Thymus (tissue), 14 donors: ENCODE measurements around the gene WDR26. TPM values are rescaled to one million over a fixed set of nuclear protein-coding genes. Genes with fewer than 3 reads are reported as not detected.
"Not testable (repeated sequence)": the region's sequence is repeated elsewhere in the genome, so short reads cannot be mapped to it uniquely, and the experiment has no call there.

Experiments used
- DNase-seq, 9 donors: peaks; one replicate each; pipeline ENCODE4 v3.0.0-alpha.2; 2013; ENCODE audit warnings: low spot score in 9 of 9, low read depth in 6 of 9, missing footprints in 1 of 9
- H3K27ac ChIP-seq, 2 donors: one replicate each; pipeline ENCODE4 v1.5.1; 2013; ENCODE audit warnings: control low read depth in 1 of 2, low read depth in 1 of 2, low read length in 1 of 2, mild to moderate bottlenecking in 1 of 2, moderate library complexity in 1 of 2
- H3K27me3 ChIP-seq, 2 donors: one replicate each; pipeline ENCODE4 v1.5.1; 2013; ENCODE audit warnings: low read length in 1 of 2; ENCODE audit not compliant: control insufficient read depth in 2 of 2, insufficient read depth in 1 of 2
- H3K36me3 ChIP-seq, 2 donors: one replicate each; pipeline ENCODE4 v1.5.1; 2013; ENCODE audit warnings: low read length in 1 of 2, mild to moderate bottlenecking in 1 of 2, moderate library complexity in 1 of 2; ENCODE audit not compliant: control insufficient read depth in 2 of 2, insufficient read depth in 2 of 2
- H3K4me1 ChIP-seq, 2 donors: one replicate each; pipeline ENCODE4 v1.5.1; 2013; ENCODE audit warnings: low read length in 2 of 2; ENCODE audit not compliant: control insufficient read depth in 2 of 2, insufficient read depth in 2 of 2
- H3K4me3 ChIP-seq, 2 donors: one replicate each; pipeline ENCODE4 v1.5.1; 2013; ENCODE audit warnings: low read length in 2 of 2, control low read depth in 1 of 2, mild to moderate bottlenecking in 1 of 2
- H3K9me3 ChIP-seq, 2 donors: one replicate each; pipeline ENCODE4 v1.5.1; 2013; ENCODE audit warnings: low read length in 1 of 2, mild to moderate bottlenecking in 1 of 2; ENCODE audit not compliant: control insufficient read depth in 2 of 2, insufficient read depth in 1 of 2
- WGBS: extraction: QIAGEN DNeasy Blood & Tissue Kit; methylation state at CpG from one replicate; pipeline ENCODE4 v1.1.7; 2013; 5-methylcytosine and 5-hydroxymethylcytosine counted together
- long read RNA-seq, 10 donors: transcript quantifications; one replicate each; lab custom pipeline, GENCODE V29; 2026
- polyA plus RNA-seq: library from polyadenylated mRNA; stranded (reverse); fragments of 200-250 nt; gene quantifications from one replicate; pipeline ENCODE4 v1.2.3, GENCODE V29; 2013
- total RNA-seq: library from RNA; stranded (reverse); fragments of 120-200 nt; gene quantifications from one replicate; pipeline ENCODE4 v1.2.4, GENCODE V29; 2013
- donor health status: healthy.

WDR26 gene
- total RNA-seq, result 25.6 TPM
- polyA plus RNA-seq, result 62.3 TPM
- long read RNA-seq, donor 1, result 0 reads
- long read RNA-seq, donor 2, full-length matches to known transcripts, result 5 of 16 reads
- long read RNA-seq, donor 2, partial matches to known transcripts, result 6 of 16 reads
- long read RNA-seq, donor 2, other reads (novel, unspliced or antisense), result 5 of 16 reads
- long read RNA-seq, donor 3, full-length matches to known transcripts, result 5 of 5 reads
- long read RNA-seq, donor 3, partial matches to known transcripts, result 0 of 5 reads
- long read RNA-seq, donor 3, other reads (novel, unspliced or antisense), result 0 of 5 reads
- long read RNA-seq, donor 4, result 0 reads
- long read RNA-seq, donor 5, full-length matches to known transcripts, result 6 of 11 reads
- long read RNA-seq, donor 5, partial matches to known transcripts, result 0 of 11 reads
- long read RNA-seq, donor 5, other reads (novel, unspliced or antisense), result 5 of 11 reads
- long read RNA-seq, donor 6, full-length matches to known transcripts, result 4 of 4 reads
- long read RNA-seq, donor 6, partial matches to known transcripts, result 0 of 4 reads
- long read RNA-seq, donor 6, other reads (novel, unspliced or antisense), result 0 of 4 reads
- long read RNA-seq, donor 7, full-length matches to known transcripts, result 1 of 1 reads
- long read RNA-seq, donor 7, partial matches to known transcripts, result 0 of 1 reads
- long read RNA-seq, donor 7, other reads (novel, unspliced or antisense), result 0 of 1 reads
- long read RNA-seq, donor 8, full-length matches to known transcripts, result 1 of 1 reads
- long read RNA-seq, donor 8, partial matches to known transcripts, result 0 of 1 reads
- long read RNA-seq, donor 8, other reads (novel, unspliced or antisense), result 0 of 1 reads
- long read RNA-seq, donor 9, full-length matches to known transcripts, result 2 of 2 reads
- long read RNA-seq, donor 9, partial matches to known transcripts, result 0 of 2 reads
- long read RNA-seq, donor 9, other reads (novel, unspliced or antisense), result 0 of 2 reads
- long read RNA-seq, donor 10, full-length matches to known transcripts, result 4 of 4 reads
- long read RNA-seq, donor 10, partial matches to known transcripts, result 0 of 4 reads
- long read RNA-seq, donor 10, other reads (novel, unspliced or antisense), result 0 of 4 reads

DNA sequence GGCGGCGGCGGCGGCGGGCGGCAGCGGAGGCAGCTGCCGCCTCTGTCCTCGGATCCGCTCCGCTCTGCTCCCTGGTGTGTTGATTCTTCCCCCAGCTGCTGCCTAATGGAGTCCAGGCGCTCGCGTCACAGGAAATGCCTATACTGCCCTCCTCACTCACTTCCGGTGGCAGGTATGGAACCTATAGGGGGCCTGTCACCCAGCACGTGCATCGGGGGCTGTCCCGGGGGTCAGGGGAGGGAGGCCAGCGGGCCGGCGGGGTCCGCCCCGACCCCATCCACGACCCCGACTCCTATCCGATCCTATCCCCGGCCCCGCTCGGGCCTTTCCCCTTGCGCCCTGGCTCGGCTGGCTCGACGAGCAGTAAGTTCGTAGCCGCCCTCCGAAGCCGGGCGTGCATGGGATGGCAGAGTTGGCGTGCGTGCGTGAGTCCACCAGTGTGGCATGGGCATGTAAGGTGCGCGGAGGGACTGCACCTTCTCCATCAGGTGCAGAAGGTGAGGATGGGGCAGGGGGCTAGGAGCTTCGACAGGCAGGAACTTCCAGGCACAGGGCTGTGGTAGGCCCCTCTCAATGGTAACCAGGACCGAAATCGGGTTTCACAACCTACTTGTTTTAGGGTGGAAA is at the start of gene WDR26:
Gene WDR26 (minus strand): TSS at position 107 of the 627 bp plus-strand sequence.
- Histone ChIP-seq H3K4me1 (peaks cover 12 to 25% of the 10 kb centered on the region in 2 donors), H3K9me3 (no peaks in the 10 kb centered on the region), H3K4me3 (peak within 1 kb of the TSS; percentile 64 to 78), H3K36me3 (peaks cover 0 to 6% of the 10 kb centered on the region in 2 donors), H3K27me3 (no peaks in the 10 kb centered on the region), H3K27ac (peak within 1 kb of the TSS; percentile 90 to 93)
- peak; percentile 65 to 94 (median 82) for DNase-seq
- under 1% methylated on average over 46 of the region's 46 CpGs for WGBS

DNA sequence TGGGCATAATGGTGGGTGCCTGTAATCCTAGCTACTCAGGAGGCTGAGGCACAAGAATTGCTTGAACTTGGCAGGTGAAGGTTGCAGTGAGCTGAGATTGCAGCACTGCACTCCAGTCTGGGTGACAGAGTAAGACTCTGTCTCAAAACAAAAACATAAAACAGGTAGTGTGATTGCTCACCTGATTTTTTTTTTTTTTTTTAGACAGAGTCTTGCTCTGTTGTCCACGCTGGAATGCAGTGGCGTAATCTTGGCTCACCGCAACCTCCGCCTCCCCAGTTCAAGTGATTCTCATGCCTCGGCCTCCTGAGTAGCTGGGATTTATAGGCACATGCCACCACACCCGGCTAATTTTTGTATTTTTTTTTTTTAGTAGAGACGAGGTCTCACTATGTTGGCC is 48.6 kb upstream of the WDR26 start:
- not testable (repeated sequence) for H3K27me3 ChIP-seq, H3K36me3 ChIP-seq, H3K4me1 ChIP-seq, DNase-seq, H3K27ac ChIP-seq, H3K4me3 ChIP-seq, H3K9me3 ChIP-seq
- WGBS, result over 99% methylated on average over 7 of the region's 7 CpGs

DNA sequence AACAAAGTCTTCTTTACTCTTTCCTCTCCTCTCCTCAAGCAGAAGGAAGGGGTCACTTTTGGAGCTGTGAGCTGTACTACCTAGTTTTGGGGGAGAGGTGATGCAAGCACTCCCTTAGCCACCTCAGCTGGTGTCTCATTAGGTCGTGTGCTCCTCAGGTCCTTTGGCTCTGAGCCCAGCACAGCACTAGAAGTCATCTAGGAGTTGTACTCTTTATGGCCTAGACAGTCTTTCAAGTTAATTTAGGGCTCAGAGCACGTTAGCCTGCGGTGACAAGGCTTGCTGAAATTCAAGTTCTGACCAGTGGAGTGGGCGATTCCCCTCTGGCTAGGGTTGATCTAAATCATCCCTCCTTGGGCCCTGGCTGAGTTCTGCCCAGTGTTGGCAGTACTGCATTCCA is 48.0 kb upstream of the WDR26 start:
- H3K4me3 ChIP-seq, result no peak overlapping the region
- 89% methylated on average over 4 of the region's 4 CpGs for WGBS
- no peaks in the 10 kb centered on the region for H3K9me3 ChIP-seq
- H3K27ac ChIP-seq, result no peak overlapping the region
- no peak for DNase-seq
- H3K4me1 ChIP-seq, result no peaks in the 10 kb centered on the region
- H3K27me3 ChIP-seq, result no peaks in the 10 kb centered on the region
- H3K36me3 ChIP-seq, result no peaks in the 10 kb centered on the region

DNA sequence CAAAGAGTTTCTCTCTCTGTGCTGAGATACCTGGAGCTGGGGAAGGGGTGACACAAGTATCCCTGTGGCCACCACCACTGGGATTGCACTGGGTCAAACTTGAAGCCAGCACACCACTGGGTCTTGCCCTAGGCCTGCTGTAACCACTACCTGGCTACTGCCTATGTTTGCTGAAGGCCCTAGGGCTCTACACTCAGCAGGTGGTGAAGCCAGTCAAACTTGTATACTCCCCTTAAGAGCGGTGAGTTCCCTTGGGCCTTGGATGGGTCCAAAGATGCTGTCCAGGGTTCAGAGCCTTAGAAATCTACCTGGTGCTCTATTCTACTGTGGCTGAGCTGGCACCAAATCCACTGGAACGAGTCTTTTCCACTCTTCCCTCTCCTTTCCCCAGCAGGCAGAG is 47.0 kb upstream of the WDR26 start:
- Histone ChIP-seq H3K4me3 (no peak overlapping the region), H3K9me3 (no peaks in the 10 kb centered on the region), H3K27ac (no peak overlapping the region), H3K4me1 (no peaks in the 10 kb centered on the region), H3K27me3 (no peaks in the 10 kb centered on the region), H3K36me3 (no peaks in the 10 kb centered on the region)
- DNase-seq, result no peak
- WGBS, result 98% methylated on average over 2 of the region's 2 CpGs

DNA sequence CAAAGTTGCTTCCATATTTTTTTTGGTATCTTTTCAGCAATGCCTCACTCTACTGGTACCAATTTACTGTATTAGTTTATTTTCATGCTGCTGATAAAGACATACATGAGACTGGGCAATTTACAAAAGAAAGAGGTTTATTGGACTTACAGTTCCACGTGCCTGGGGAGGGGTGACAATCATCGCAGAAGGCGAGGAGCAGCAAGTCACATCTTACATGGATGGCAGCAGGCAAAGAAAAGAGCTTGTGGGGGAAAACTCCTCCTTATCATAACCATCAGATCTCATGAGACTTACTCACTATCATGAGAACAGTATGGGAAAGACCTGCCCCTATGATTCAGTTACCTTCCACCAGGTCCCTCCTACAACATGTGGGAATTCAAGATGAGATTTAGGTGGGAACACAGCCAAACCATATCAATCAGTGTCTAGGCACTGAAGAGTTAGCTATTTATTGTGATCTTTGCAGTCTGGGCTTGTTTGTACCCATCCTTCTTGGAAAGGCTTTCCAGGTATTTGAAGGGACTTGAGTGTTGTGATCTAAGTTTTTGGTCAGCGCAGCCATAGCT is 46.4 kb upstream of the WDR26 start:
- 97% methylated on average over 4 of the region's 4 CpGs for WGBS
- not testable (repeated sequence) for H3K4me3 ChIP-seq, H3K27ac ChIP-seq, H3K27me3 ChIP-seq, DNase-seq, H3K9me3 ChIP-seq, H3K36me3 ChIP-seq, H3K4me1 ChIP-seq

DNA sequence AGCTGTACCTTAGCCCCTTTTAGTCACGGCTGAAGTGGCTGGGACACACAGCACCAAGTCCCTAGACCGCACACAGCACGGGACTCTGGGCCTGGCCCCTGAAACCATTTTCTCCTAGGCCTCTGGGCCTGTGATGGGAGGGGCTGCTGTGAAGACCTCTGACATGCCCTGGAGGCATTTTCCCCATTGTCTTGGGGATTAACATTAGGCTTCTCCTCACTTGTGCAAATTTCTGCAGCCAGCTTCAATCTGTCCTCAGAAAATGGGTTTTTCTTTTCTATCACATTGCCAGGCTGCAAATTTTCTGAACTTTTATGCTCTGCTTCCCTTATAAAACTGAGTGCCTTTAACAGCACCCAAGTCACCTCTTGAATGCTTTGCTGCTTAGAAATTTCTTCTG is 45.6 kb upstream of the WDR26 start:
- H3K4me3 ChIP-seq, H3K27ac ChIP-seq, H3K36me3 ChIP-seq, H3K4me1 ChIP-seq, H3K27me3 ChIP-seq, H3K9me3 ChIP-seq, DNase-seq: not testable (repeated sequence)
- WGBS, result 98% methylated on average over 3 of the region's 3 CpGs

DNA sequence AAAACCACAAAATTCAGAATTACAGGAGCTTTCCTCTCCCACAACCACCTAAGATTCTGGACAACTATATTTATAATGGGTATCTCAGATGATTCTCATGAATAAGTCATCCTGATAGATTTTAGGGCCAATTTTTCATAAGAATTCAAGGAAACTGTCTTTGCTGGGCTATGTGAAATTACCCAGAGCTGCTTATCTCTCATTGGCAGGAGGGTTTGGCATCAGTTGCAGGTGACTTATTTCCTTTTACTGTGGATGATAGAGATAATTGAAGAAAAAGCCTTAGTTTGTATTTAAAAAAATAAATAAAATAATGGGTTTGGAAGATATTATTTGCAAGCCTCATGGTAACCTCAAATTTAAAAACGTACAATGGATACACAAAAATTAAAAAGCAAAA is 38.2 kb upstream of the WDR26 start:
- Histone ChIP-seq H3K4me3 (no peak overlapping the region), H3K27ac (no peak overlapping the region), H3K27me3 (no peaks in the 10 kb centered on the region), H3K9me3 (no peaks in the 10 kb centered on the region), H3K4me1 (no peaks in the 10 kb centered on the region), H3K36me3 (no peaks in the 10 kb centered on the region)
- DNase-seq, result no peak
- 100% methylated on average over 1 of the region's 1 CpG for WGBS

DNA sequence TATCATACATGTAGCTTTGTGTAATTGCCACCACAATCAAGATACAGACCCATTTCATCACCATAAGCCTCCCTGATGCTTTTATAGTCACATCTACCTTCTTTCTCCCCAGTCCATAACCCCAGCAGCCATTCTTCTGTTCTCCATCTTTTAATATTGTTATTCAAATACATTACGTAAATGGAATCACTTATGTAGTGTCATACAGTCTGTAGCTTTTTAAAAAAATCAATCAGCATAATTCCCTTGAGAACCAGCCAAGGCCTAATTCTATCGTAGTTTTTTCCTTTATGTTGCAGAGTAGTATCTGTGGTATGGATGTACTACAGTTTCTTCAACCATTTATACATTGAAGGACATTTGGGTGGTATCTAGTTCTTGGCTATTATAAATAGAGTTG is 31.6 kb upstream of the WDR26 start:
- no peak overlapping the region for H3K4me3 ChIP-seq
- WGBS, result 97% methylated on average over 2 of the region's 2 CpGs

More for the DNA sequence above, 31.6 kb upstream of the WDR26 start:
- Histone ChIP-seq H3K9me3 (no peaks in the 10 kb centered on the region), H3K36me3 (no peaks in the 10 kb centered on the region), H3K4me1 (no peaks in the 10 kb centered on the region), H3K27ac (no peak overlapping the region), H3K27me3 (no peaks in the 10 kb centered on the region)
- no peak for DNase-seq
